Left lobe of liver (tissue), 2 donors: ENCODE measurements around the gene SCYGR3. TPM values are rescaled to one million over a fixed set of nuclear protein-coding genes. Genes with fewer than 3 reads are reported as not detected.
A peak's percentile ranks its signal among the peaks of the same experiment; 100 is the strongest.

Source experiments
- ATAC-seq: fragments of 200-7000 bp; cut with Tn5 transposase; one replicate; pipeline ENCODE4 v1.9.1; 2020; ENCODE audit warnings: mild to moderate bottlenecking, moderate library complexity
- DNase-seq: peaks from one replicate; pipeline ENCODE4 v3.0.0-alpha.2; 2020; ENCODE audit warnings: low spot score
- total RNA-seq: library from RNA; stranded (reverse); gene quantifications from one replicate; pipeline ENCODE4 v1.2.1, GENCODE V29; 2021
- donor health status: DM: no; HTN: no; CAD: no; lungs with moderate emphysema.
- donor health status: DM: no; HTN: yes; CAD: no.

The SCYGR3 gene, protein sequence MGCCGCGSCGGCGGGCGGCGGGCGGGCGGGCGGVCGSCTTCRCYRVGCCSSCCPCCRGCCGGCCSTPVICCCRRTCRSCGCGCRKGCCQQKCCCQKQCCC
- total RNA-seq, result not detected

DNA sequence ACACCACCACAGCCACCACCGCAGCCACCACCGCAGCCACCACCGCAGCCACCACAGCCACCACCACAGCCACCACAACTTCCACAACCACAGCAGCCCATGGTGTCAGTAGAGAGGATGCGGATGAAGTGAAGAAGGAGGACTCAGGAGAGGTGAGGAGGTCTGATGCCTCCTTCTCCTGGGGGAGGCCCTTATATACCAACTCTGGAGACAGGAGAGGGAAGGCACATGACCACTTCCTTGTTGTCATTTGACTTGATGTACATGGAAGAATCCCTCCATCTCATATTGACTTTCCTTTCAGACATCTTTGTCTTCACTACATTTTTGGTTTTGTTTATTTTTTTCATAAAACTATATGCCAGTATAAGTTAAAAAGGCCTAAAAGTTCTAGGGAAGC, at the start of gene SCYGR3:
TSS of gene SCYGR3 (minus strand) at position 101 of the 400 bp plus-strand sequence. CDS start at position 101, 0 bp downstream.
- DNase-seq (no peak), ATAC-seq (no peak)

DNA sequence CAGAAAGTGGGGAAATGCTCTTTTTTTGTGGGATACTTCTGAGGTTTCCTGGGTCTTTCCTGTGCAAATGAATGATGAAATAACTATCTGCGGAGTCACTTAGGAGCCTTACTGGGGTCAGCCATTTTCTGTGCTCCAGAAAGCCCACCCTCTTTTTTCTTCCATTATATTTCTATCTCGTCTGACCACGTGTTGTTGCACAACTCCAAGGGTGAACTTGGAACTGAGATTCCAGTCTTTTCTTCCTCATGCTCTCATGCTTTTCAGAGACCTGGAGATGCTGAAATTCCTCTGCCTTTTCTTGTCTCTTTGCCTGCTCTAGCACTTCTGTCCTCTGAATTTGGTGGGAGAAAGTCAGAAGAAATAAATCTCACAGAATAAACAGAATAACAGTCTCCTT, 47.2 kb upstream of the SCYGR3 start:
- DNase-seq (no peak), ATAC-seq (no peak)

DNA sequence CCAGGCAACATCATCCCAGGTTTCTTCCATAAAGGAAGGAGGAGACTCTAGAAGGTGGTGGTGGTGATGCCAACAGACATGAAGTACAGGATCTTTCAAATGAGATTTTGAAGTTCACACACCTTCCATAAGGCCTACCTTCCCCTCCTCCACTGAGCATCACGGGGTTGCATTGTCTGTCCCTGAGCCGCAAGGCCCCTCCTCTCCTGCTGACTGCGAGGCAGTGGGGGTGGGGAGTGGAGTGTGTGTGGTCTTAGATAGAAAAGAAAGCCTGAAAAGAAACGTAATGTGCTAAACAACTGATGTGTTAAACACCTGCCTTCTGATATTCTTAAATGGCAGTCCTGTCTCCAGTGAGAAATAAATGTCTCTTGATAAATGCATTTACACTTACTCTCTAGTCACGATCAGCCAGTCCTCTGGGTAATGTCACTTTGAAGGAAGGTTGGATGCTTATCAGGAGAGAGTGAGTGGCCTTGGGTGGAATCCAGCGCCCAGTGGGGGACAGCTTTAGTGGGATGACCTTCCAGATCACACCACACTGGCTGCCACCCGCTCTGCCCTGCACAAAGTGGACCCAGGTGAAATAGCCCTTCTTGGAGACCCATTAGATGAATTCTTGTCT, 46.5 kb upstream of the SCYGR3 start:
- ATAC-seq, result no peak
- DNase-seq, result no peak

DNA sequence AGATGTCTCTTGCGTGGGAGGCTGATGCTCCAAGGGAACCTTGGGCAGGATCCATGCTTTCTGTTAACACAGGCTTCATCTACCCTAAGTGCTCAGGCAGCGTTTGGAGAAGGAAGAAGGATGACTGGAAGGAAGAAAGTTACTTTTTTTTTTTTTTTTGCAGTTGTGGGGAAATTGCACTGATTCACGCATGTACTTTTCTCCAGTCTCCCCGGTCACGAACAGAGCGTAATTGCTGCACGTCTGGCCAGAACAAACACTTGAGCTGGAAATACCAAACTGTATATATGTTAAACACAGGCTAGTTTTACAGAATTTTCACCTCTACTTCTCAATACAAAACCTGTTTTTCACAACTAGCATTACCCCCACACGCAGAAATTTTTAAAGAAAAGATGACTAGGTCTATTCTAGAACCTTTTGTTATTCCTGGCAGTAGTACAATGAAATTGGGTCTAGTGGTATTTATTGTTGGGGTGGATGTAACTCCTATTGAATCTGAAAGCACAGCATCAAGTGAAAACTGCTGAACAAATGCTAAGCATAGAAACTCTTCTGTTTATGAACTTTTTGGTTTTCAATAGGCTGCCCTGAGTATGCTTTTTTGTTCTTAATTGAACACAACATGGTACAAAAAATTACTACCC, 42.7 kb upstream of the SCYGR3 start:
- ATAC-seq (no peak), DNase-seq (no peak)

DNA sequence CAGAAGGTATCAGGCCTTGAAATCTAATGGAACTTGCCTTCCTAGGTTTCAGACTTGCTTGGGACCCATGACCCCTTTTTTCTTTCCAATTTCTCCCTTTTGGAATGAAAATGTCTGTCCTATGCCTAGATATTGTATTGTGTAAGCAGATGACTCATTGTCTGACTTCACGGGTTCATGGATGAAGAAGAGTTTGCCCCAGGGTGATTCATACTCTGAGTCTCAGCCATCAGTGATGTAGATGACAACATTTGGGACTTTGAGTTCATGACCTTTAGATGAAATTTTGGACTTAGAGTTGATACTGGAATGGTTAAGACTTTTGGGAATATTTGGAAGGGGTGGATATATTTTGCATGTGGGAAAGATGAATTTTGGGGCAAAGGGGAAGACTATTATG, 40.8 kb upstream of the SCYGR3 start:
- peak; percentile 58 for ATAC-seq
- no peak for DNase-seq

DNA sequence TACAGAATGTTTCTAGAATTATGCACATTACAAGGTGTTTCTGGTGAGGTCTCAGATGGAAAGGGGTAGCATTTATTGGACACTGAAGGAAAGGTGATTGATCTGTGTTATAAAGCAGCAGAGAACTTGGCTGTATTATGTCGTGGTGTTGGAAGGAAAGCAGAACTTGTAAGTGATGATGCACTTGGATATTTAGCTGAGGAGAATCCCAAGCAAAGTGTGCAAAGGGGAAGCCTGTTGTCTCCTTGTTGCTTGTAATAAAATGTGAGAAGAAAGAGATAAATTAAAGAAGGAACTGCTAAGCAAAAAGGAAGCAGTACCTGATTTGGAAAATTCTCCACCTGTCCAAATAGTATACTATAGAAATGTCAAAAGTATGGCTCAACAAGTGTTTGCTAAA, 39.8 kb upstream of the SCYGR3 start:
- DNase-seq (no peak), ATAC-seq (no peak)

DNA sequence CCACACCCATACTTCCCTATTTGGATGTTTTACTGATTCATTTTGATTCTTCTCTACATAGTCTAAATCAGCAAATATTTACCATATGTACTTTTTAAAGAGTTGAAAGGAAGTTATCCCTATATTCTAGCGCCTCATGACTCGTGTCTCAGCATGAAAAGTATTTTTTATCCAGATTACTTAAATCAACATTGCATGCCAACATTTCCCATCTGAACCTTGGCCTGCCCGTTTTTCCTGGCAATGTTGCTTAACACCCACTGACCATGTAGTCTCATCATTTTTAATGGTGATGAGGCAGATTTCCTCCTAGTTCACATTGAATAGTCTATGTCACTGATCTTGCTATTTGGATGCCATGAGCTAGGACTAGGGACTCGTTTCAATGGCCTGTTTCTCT, 38.8 kb upstream of the SCYGR3 start:
- ATAC-seq, result peak; percentile 75

DNA sequence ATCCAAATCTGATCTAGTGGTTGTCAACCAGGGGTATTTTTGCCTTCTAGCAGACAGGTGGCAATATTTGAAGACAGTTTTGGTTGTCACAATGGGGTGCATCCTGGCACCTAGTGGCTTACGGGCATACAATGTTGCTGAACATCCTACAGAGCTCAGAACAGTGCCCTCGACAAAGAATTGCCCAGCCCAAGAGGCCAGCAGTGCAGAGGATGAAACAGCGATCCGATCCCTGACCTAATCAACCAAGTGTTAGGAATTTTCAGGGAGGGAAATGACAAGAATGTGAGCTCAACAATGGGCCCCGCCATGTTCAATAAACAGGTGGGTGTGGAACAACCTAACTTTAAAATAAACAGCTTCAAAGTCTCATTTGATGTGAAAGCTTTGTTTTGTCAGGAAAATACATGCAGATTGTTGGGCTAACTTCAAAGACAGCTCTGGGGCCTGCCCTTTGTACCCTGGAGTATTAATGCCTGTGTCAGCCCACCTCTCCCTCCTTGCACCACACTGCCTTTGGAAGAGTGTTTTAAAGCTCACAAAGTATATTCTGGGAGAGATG, 29.4 kb upstream of the SCYGR3 start:
- ATAC-seq (no peak), DNase-seq (no peak)

More for the DNA sequence above, 38.8 kb upstream of the SCYGR3 start:
- DNase-seq, result peak; percentile 69

DNA sequence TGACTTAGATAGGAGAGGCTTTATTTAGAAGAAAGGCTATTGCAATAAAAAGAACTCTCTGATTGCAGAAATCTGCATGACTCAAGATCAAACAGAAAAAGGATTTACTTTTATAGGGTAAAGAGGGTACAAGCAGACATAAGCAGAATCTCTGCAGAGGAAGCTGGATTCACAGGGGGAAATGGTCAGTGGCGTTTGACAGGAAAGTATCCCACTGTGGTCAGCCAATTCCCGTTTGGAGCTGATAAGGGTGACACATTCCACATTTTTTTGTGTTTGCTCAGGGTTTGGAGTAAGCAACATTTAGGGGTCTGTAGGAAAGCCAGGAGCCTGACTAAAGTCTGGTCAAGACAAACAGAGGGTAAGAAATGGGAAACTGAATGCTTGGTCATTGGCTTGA, 28.0 kb upstream of the SCYGR3 start:
- no peak for ATAC-seq
- DNase-seq, result no peak

DNA sequence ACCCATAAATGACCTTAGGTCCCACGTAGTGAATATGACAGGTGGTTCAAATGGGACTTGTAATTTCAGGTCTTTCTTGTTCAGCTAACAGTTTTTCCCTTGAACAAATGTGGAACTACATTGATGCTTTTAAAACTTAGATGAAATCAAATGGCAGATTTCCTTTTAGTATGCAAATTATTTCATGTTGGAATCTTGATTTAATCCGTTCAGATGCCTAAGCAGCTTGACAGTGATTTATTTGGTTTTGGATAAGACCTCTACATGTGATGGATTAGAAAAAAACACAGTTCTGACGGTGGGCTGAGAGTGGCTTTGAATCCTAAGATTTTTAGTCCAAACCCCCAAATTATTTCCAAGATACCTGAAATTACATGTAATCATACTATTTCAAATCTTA, 19.6 kb upstream of the SCYGR3 start:
- ATAC-seq, result no peak

DNA sequence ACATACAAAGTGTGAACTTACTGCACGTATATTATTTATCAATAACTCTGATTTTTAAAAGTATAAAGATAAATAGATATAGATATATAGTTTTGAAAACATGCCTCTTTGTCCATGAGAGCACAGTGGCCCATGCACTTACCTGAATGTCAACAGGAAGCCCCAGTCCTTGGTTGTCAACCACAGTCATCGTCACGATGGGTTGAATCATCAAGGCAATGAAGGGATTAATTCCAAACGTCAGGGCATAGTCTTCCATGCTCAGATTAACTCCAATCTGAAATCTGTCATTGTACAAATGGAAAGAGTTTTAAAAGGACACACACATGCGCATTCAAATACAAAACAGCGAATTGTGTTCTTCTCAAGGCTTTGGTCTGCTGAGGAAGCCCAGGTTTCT, 18.2 kb upstream of the SCYGR3 start:
- ATAC-seq (no peak), DNase-seq (no peak)

More for the DNA sequence above, 19.6 kb upstream of the SCYGR3 start:
- DNase-seq, result no peak

DNA sequence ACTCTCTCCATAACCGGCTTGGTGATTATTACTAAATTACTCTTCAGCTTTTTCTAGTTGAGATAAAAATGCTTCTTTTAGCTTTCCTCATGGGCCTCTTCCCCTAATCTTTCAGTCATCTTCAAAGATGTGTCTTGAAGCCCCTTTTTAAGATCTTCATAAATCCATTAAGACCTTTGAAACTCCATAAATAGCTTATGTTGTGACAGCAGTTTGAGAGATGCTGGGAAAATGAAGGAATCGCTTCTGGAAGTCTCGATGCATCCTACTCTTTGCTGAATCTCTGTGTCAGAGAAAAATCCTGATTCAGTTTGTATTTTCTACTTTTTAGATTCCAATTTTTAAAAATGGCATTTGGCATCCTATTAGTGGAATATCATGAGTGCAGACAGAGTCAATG, 15.7 kb upstream of the SCYGR3 start:
- DNase-seq, result no peak
- no peak for ATAC-seq

DNA sequence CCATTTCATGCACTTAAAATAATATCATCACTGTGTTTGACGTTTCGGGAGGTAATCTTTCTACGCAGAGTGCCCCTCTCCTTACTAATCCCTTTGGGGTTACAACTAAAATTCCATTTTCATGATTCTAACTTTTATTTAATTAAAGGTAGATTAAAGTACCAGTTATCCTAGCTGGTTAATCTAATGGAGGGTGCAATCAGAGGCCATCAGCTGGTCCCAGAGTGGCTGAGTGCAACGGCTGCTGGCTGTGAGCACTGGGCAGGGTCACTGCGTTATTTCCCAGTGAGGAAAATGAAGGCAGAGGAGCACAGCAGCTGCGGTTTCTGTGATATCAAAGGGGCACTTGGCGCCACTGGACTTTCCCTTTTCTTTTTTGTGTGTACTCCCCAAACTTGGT, 14.8 kb upstream of the SCYGR3 start:
- DNase-seq (no peak), ATAC-seq (no peak)

DNA sequence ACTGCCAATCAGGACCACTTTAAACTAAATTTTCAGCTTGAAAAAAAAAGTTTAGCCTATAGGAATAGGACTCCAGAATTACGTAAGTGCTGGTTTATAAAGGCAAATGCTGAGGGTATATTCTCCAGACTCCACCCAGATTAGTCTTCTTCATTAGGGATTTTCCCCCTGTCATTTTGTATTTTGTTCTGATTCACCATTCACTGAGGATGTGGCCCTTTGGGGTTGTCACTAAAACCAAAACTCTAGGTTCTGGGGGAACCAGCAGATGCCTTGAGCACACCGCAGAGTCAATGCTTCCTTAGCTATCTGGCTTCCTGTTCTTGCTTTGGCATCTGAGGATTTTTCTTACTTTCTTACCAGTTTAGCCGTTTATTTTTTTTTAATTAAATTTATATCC, 13.1 kb upstream of the SCYGR3 start:
- DNase-seq, result no peak
- no peak for ATAC-seq

DNA sequence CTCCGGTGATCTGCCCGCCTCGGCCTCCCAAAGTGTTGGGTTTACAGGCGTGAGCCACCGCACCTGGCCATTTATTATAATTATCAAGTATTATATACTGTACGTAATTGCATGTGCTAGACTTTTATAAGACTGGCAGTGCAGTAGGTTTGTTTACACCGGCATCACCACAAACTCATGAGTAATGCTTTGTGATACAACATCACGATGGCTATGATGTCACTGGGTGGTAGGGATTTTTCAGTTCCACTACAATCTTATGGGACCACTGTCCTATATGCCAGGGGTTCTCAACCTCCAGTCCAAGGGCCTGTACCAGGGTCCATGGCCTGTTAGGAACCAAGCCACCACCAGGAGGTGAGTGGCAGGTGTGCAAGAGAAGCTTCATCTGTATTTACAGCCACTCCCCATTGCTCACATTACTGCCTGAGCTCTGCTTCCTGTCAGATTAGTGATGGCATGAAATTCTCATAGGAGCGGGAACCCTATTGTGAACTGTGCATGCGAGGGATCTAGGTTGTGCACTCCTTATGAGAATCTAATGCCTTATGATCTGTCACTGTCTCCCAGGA, 12.0 kb upstream of the SCYGR3 start:
- ATAC-seq (no peak), DNase-seq (no peak)

DNA sequence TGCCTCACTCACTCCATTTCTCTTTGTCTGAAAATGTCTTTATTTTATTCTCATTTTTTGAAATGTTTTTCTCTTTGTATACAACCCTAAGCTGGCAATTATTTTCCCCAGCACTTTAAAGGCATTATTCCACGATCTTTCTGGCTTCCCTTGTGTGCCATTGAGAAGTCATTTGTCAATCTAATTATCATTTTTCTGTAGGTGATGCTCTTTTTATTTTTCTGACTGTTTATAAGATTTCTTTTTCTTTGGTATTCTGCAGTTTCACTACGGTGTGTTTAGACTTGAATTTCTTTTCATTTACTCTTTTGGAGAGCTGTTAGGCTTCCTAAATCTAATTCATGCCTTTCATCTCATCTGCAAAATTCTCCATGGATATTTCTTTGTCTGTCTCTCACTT, 10.8 kb upstream of the SCYGR3 start:
- ATAC-seq, result no peak
- no peak for DNase-seq

DNA sequence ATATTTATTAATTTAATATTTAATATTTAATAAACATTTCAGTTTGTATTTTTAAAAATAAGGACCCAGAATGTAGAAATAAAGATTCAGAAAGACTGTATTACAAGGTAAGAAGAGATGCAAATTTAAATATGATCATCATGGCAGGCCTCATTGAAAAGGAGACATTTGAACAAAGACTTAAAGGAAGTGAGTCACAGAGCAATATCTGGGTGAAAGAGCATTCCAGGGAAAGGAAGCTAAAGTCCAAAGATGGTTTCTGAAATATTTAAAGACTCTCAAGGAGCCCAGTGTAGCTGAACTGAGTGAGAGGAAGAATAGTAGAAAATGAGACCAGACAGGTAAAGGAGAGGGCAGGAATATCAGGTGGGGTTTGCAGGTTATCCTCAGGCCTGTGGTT, 8.6 kb upstream of the SCYGR3 start:
- no peak for ATAC-seq

DNA sequence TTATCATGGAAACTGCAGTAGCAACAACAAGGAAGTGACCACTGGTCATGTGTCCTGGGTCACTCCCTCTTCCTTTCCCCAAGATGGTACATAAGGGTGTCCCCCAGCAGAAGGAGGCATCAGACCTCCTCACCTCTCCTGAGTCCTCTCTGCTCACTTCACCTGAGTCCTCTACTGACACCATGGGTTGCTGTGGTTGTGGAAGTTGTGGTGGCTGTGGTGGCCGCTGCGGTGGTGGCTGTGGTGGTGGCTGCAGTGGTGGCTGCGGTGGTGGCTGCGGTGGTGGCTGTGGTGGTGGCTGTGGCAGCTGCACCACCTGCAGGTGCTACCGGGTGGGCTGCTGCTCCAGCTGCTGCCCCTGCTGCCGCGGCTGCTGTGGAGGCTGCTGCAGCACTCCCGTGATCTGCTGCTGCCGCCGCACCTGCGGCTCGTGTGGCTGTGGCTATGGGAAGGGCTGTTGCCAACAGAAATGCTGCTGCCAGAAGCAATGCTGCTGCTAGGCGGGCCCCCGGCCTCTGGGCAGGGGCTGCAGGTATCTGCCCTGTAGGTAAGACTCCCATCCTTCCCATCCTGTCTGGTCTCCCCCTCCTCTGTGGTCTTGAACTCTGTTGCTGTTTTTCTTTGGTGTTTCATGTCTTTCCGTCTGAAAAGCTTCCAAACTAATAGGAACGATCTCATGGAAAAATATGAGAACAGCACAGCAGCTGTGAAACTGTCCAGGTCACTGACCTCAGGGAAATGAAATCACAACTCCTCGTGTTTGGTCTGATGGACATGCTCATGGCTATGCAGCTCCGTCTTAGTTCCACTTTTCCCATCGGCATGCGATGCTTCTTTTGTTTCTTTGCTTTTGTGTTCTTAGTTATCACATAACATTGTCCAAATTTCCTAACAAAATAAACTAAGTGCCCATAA, 2.9 kb upstream of the SCYGR3 start, which contains the start of gene SCYGR4:
TSS of gene SCYGR4 (plus strand) at position 183 of the 915 bp plus-strand sequence. CDS start at position 183, 0 bp downstream.
- ATAC-seq (peak; percentile 47), DNase-seq (no peak)

More for the DNA sequence above, 8.6 kb upstream of the SCYGR3 start:
- no peak for DNase-seq

DNA sequence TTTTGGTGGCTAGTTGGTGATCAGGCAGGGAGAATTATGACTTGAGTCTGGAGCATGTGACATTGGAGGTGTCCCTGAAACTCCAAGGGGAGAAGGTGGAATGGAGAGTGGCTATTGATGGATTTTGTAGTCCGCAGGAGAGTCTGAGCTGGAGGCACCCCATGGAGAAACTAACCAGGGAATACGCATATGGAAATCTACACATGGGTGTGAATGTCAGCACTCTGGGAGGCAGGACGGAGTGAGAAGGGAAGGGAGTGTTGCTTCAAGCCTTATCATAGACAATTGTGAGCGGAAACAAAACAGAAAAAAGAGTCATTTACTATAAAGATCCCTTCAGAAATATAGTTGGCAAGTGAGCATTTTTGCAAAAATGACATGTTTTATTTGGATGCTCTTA, 2.0 kb upstream of the SCYGR3 start:
- DNase-seq, result no peak
- ATAC-seq, result no peak

DNA sequence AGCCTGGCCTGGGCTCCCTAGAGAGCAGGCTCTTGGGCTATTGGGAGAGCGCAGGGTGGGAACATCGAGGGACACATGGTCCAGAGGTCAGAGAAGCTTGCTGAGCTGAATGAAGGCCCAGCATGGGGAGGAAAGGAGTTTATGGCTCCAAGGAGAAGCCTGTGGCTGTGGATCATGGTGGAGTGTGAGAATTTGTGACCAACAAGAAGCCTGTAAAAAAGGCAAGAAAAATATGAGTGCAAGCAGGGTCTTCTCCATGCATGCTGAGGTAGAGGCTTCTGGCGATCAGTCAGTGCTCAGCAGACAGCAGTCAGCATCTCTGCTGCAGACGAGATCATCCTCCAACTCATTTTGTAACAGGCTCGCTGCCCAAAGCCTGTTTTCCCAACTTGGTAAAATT, 1.3 kb upstream of the SCYGR3 start:
- ATAC-seq (no peak), DNase-seq (no peak)

DNA sequence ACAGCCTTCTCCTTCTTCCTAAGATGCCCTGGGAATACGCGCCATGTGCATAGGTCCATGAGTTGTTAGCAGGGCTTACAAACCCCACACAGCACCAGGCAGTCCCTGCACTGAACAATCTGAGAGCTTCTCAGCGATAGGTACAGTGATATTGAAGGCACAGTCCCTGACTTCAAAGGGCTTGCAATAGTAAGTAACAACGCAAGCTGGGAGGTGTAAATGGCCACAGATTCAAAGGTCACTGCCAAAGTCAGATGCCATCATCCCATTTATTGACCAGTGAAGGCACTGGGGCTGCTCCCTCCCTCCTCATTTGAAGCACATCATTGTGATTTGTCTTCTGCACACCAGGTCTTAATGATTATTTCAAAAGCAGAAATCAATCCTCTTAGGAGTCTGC, 541 bp upstream of the SCYGR3 start:
- DNase-seq (no peak), ATAC-seq (no peak)
